ENCODE results near the gene MYL3. TPM values are rescaled to one million over a fixed set of nuclear protein-coding genes. Genes with fewer than 3 reads are reported as not detected.

The MYL3 gene
- total RNA-seq, 1 donor from 2014 or later = not detected

DNA sequence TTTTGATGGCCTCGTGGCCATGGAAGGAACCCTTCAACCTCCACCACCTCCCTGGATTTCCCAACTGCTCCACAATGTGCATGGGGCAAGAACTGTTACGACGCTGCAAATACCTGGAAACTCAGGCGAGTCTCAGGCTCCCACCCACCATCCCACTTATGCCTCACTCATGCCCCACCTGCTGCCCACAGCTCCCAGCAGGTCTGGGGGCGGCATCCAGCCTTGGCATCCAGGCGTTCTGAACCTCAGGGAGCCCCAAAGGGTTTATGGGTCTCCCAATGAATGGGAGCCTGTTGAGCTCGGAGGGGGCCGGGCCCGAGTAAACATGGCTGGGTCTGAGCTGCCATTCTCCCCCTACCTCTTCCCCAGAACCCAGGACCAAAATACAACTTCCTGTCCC is 12.3 kb upstream of the MYL3 start:
- Mint-ChIP-seq H3K27me3 (peaks cover 13% of the 10 kb centered on the region), H3K36me3 (ENCODE audit: low read depth) (no peaks in the 10 kb centered on the region), H3K4me3 (no peak overlapping the region), H3K4me1 (peaks cover 21% of the 10 kb centered on the region), H3K9me3 (no peaks in the 10 kb centered on the region), H3K27ac (no peak overlapping the region)
- no peak for DNase-seq
- no peak for TF ChIP-seq CTCF (IDR thresholded peaks at IDR 0.05)
- no peak for ATAC-seq (ENCODE audit: low read depth)
- intact Hi-C loops (cut with micrococcal nuclease) = no loop called here
- CTCF ChIA-PET = no interaction called here
- POLR2A ChIA-PET = no interaction called here

GRCh38 chr3:46874430-46874829 is 11.2 kb upstream of the MYL3 start:
- intact Hi-C loops (cut with micrococcal nuclease) = no loop called here
- no peak overlapping the region for H3K27ac Mint-ChIP-seq
- H3K9me3 Mint-ChIP-seq = no peaks in the 10 kb centered on the region
- DNase-seq = no peak
- CTCF ChIA-PET = no interaction called here
- TF ChIP-seq CTCF (IDR thresholded peaks at IDR 0.05) = no peak
- POLR2A ChIA-PET = no interaction called here
- H3K4me1 Mint-ChIP-seq = peaks cover 20% of the 10 kb centered on the region
- H3K36me3 Mint-ChIP-seq (ENCODE audit: low read depth) = no peaks in the 10 kb centered on the region
- H3K27me3 Mint-ChIP-seq = peaks cover 4% of the 10 kb centered on the region
- no peak for ATAC-seq (ENCODE audit: low read depth)
- no peak overlapping the region for H3K4me3 Mint-ChIP-seq

DNA sequence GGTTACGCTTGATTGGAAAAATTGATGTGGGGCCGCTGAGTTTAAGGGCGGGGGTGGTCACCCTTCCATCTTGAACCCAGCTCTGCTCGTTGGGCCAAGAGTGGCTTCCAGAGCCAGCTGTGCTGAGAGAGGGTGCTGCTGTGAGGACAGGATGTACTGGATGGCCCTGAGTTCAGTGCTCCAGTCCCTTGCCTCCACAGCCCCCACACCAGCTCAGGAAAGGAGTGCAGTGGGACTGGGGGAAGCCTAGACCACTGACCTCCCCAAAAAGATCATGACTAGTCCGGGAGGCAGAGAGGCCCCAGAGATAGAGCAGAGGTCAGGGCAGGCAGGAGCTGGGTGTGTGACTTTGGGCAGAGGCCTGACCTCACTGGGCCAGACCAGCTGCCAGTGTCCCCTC is 10.3 kb upstream of the MYL3 start:
- peaks cover 20% of the 10 kb centered on the region for H3K4me1 Mint-ChIP-seq
- H3K36me3 Mint-ChIP-seq (ENCODE audit: low read depth) = no peaks in the 10 kb centered on the region
- peaks cover 4% of the 10 kb centered on the region for H3K27me3 Mint-ChIP-seq
- H3K9me3 Mint-ChIP-seq = no peaks in the 10 kb centered on the region
- H3K27ac Mint-ChIP-seq = no peak overlapping the region
- H3K4me3 Mint-ChIP-seq = no peak overlapping the region
- ATAC-seq (ENCODE audit: low read depth) = no peak
- TF ChIP-seq CTCF (IDR thresholded peaks at IDR 0.05) = no peak
- DNase-seq = no peak
- intact Hi-C loops (cut with micrococcal nuclease) = no loop called here
- POLR2A ChIA-PET = no interaction called here
- CTCF ChIA-PET = interaction anchor here (0.7 to 1.2 kb wide), 3 partner anchors 13 to 29 kb away, joined by 3 read pairs; no protein-coding TSS in a partner anchor

- peaks cover 7% of the 10 kb centered on the region for H3K27me3 Mint-ChIP-seq
- H3K9me3 Mint-ChIP-seq = no peaks in the 10 kb centered on the region
- H3K36me3 Mint-ChIP-seq (ENCODE audit: low read depth) = no peaks in the 10 kb centered on the region
- no peak overlapping the region for H3K27ac Mint-ChIP-seq
- peaks cover 20% of the 10 kb centered on the region for H3K4me1 Mint-ChIP-seq
- intact Hi-C loops (cut with micrococcal nuclease) = no loop called here
- CTCF ChIA-PET = interaction anchor here (1.7 kb wide), 1 partner anchor 38 kb away, joined by 4 read pairs; no protein-coding TSS in a partner anchor
- H3K4me3 Mint-ChIP-seq = no peak overlapping the region
- no peak for ATAC-seq (ENCODE audit: low read depth)
- TF ChIP-seq CTCF (IDR thresholded peaks at IDR 0.05) = no peak
- DNase-seq = no peak
- POLR2A ChIA-PET = no interaction called here
Observed at GRCh38 chr3:46871222-46871621, 8.0 kb upstream of the MYL3 start.

DNA sequence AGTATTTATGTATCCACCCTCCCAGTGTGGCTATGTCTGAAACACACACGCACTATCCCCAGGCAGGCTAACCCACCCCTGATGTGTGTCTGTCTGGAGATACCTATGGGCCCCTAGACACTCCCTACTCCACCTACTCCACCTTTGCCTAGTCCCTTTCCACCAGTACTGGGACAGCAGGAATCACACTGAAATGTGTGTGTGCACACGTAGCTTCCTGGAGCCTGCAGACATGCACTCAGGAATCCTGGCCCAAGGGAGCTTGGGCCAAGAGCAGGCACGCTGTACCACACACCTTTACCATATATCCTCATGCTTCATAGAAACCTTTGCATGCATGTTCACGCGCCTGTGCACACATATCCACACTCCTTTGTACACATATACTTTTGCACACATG is 7.4 kb upstream of the MYL3 start:
- TF ChIP-seq CTCF (IDR thresholded peaks at IDR 0.05) = no peak
- H3K36me3 Mint-ChIP-seq (ENCODE audit: low read depth) = no peaks in the 10 kb centered on the region
- ChIA-PET POLR2A (no interaction called here), CTCF (interaction anchor here (1.7 kb wide), 1 partner anchor 39 kb away, joined by 4 read pairs; no protein-coding TSS in a partner anchor)
- no peak for DNase-seq
- H3K4me1 Mint-ChIP-seq = peaks cover 20% of the 10 kb centered on the region
- H3K4me3 Mint-ChIP-seq = no peak overlapping the region
- no peaks in the 10 kb centered on the region for H3K9me3 Mint-ChIP-seq
- ATAC-seq (ENCODE audit: low read depth) = no peak
- peaks cover 7% of the 10 kb centered on the region for H3K27me3 Mint-ChIP-seq
- intact Hi-C loops (cut with micrococcal nuclease) = no loop called here
- H3K27ac Mint-ChIP-seq = no peak overlapping the region
